B cell (primary cell): ENCODE measurements around the gene FAM120B. TPM values are rescaled to one million over a fixed set of nuclear protein-coding genes. Genes with fewer than 3 reads are reported as not detected.

Experiments
- ATAC-seq: fragments of 200-7000 bp; cut with Tn5 transposase; one replicate; pipeline ENCODE4 v1.10.0; 2021; ENCODE audit warnings: low read depth, mild to moderate bottlenecking, moderate number of reproducible peaks, moderate library complexity
- CTCF ChIA-PET: fragments of 350-600 bp; sonication (Branson Sonifier 250); formaldehyde crosslinking; loops from one replicate; lab custom pipeline; 2021; ENCODE audit warnings: antibody characterized with exemption, inconsistent platforms; lab: Charles Lee
- POLR2A ChIA-PET: fragments of 350-600 bp; sonication (Branson Sonifier 250); formaldehyde crosslinking; loops from one replicate; lab custom pipeline; 2021; ENCODE audit warnings: antibody characterized with exemption; lab: Charles Lee
- DNase-seq: peaks from one replicate; pipeline ENCODE4 v3.0.0; 2013
- H2AFZ ChIP-seq: 2 replicates; pipeline ENCODE4 v1.6.1; 2012; ENCODE audit warnings: mild to moderate bottlenecking, low read depth, low read length; ENCODE audit not compliant: insufficient read depth, poor library complexity, severe bottlenecking
- H3K27ac ChIP-seq, 2 donors: 1 replicate in 1 of 2; 2 replicates in 1 of 2; pipeline ENCODE4 v1.5.1; 2012 to 2013; ENCODE audit warnings: low read length in 2 of 2, mild to moderate bottlenecking in 2 of 2, moderate library complexity in 1 of 2
- H3K27me3 ChIP-seq, 4 experiments: fragments of 200-600 bp in 1 of 4; sonication (generic) in 1 of 4; replicated peaks in 1 of 4; 1 replicate in 2 of 4; 2 replicates in 2 of 4; pipeline versions ENCODE4 v1.6.1 to v1.7.0; 2013 to 2016; ENCODE audit warnings: low read length in 3 of 4, mild to moderate bottlenecking in 2 of 4, mixed read lengths in 1 of 4, moderate library complexity in 1 of 4; ENCODE audit not compliant: insufficient read depth in 4 of 4, control insufficient read depth in 3 of 4; ENCODE audit errors: control extremely low read depth in 1 of 4
- H3K36me3 ChIP-seq, 2 experiments: replicated peaks in 1 of 2; 1 replicate in 1 of 2; 2 replicates in 1 of 2; pipeline versions ENCODE4 v1.6.1 to v1.7.1; 2013; ENCODE audit warnings: low read length in 1 of 2; ENCODE audit not compliant: insufficient read depth in 2 of 2, control insufficient read depth in 1 of 2; ENCODE audit errors: control extremely low read depth in 1 of 2, extremely low read depth in 1 of 2
- H3K4me1 ChIP-seq, 2 donors: fragments of 200-600 bp in 1 of 2; sonication (generic) in 1 of 2; 1 replicate in 1 of 2; 2 replicates in 1 of 2; pipeline versions ENCODE4 v1.5.1 to v1.6.1; 2013 to 2017; ENCODE audit warnings: low read length in 2 of 2; ENCODE audit not compliant: control insufficient read depth in 2 of 2, insufficient read depth in 2 of 2
- H3K4me2 ChIP-seq: replicated peaks from 2 replicates; pipeline ENCODE3; 2012; ENCODE audit warnings: mild to moderate bottlenecking, low read depth, low read length; ENCODE audit not compliant: poor library complexity, severe bottlenecking
- H3K4me3 ChIP-seq, 5 experiments: fragments of 200-600 bp in 1 of 5; sonication (generic) in 1 of 5; 1 replicate in 3 of 5; 2 replicates in 2 of 5; pipeline versions ENCODE4 v1.5.1 to v1.7.0; 2011 to 2016; ENCODE audit warnings: low read length in 4 of 5, mild to moderate bottlenecking in 4 of 5, low read depth in 2 of 5, control low read depth in 1 of 5, moderate library complexity in 1 of 5; ENCODE audit not compliant: insufficient read depth in 1 of 5; ENCODE audit errors: control extremely low read depth in 1 of 5, extremely low read depth in 1 of 5
- H3K79me2 ChIP-seq: fragments of 200-600 bp; sonication (generic); one replicate; pipeline ENCODE4 v1.6.0; 2016; ENCODE audit warnings: low read length; ENCODE audit not compliant: control insufficient read depth, insufficient read depth
- H3K9ac ChIP-seq: fragments of 200-600 bp; sonication (generic); 2 replicates; pipeline ENCODE4 v1.6.1; 2017; ENCODE audit warnings: mild to moderate bottlenecking, low read length, moderate library complexity
- H3K9me3 ChIP-seq, 3 donors: one replicate each; pipeline versions ENCODE4 v1.6.1 to v1.7.1; 2013; ENCODE audit warnings: low read length in 2 of 3; ENCODE audit not compliant: control insufficient read depth in 2 of 3, insufficient read depth in 1 of 3; ENCODE audit errors: control extremely low read depth in 1 of 3
- H4K20me1 ChIP-seq: 2 replicates; pipeline ENCODE4 v1.6.0; 2012; ENCODE audit warnings: mild to moderate bottlenecking, low read length; ENCODE audit not compliant: insufficient read depth, control insufficient read depth, poor library complexity, severe bottlenecking
- H3K27ac Mint-ChIP-seq: one replicate; pipeline ENCODE4 v1.8.0; 2021; ENCODE audit warnings: mixed read lengths
- H3K27me3 Mint-ChIP-seq: one replicate; pipeline ENCODE4 v1.8.0; 2021; ENCODE audit warnings: mixed read lengths
- H3K4me1 Mint-ChIP-seq: one replicate; pipeline ENCODE4 v1.8.0; 2021; ENCODE audit warnings: mixed read lengths
- H3K4me3 Mint-ChIP-seq: one replicate; pipeline ENCODE4 v1.8.0; 2021; ENCODE audit warnings: mixed read lengths
- H3K9me3 Mint-ChIP-seq: one replicate; pipeline ENCODE4 v1.8.0; 2022; ENCODE audit warnings: mixed read lengths; ENCODE audit not compliant: insufficient read depth
- CTCF ChIP-seq: fragments of 200-600 bp; IDR thresholded peaks from one replicate; pipeline ENCODE4 v1.8.0; 2022; ENCODE audit warnings: antibody characterized with exemption, mild to moderate bottlenecking
- EZH2 ChIP-seq: IDR thresholded peaks from 2 replicates; pipeline ENCODE4 v1.6.1; 2012; ENCODE audit warnings: borderline replicate concordance, low read depth, mild to moderate bottlenecking, moderate library complexity, low read length; ENCODE audit not compliant: insufficient read depth, poor library complexity, severe bottlenecking
- WGBS: methylation state at CpG from one replicate; pipeline ENCODE4 v1.1.5; 2013; ENCODE audit warnings: missing lambda C conversion rate; ENCODE audit not compliant: insufficient coverage; 5-methylcytosine and 5-hydroxymethylcytosine counted together
- intact Hi-C: fragments of 100-400 bp; cut with micrococcal nuclease; formaldehyde crosslinking; loops from one replicate; pipeline ENCODE4 v1.10.0; 2022
- polyA plus RNA-seq: library from polyadenylated mRNA; depleted of rRNA; stranded (reverse); fragments of >200 nt; gene quantifications from 2 replicates; pipeline ENCODE4 v1.2.3, GENCODE V29; 2012
- total RNA-seq, 2 donors: library from RNA; stranded (reverse); fragments of 120-200 nt in 1 of 2; gene quantifications; 1 replicate in 1 of 2; 2 replicates in 1 of 2; pipeline versions ENCODE4 v1.2.3 to v1.2.4, GENCODE V29; 2013 to 2022

The FAM120B gene
- total and polyA plus RNA-seq, 2 donors (not counting 1 experiment from before 2014, with no cell fraction given): 12.5 to 51.7 TPM

GRCh38 chr6:170344631-170345576, 38.3 kb downstream of the FAM120B start:
- no peak for DNase-seq
- Histone ChIP-seq H3K4me2 (no peak overlapping the region), H3K27me3 (no peaks in the 10 kb centered on the region), H3K9me3 (peaks cover 0 to 3% (median 0%) of the 10 kb centered on the region in 3 donors), H2AFZ (no peak overlapping the region), H3K4me1 (no peaks in the 10 kb centered on the region), H4K20me1 (peaks cover 43% of the 10 kb centered on the region), H3K9ac (no peak overlapping the region), H3K4me3 (no peak overlapping the region), H3K36me3 (peaks cover 1 to 57% of the 10 kb centered on the region in 2 experiments), H3K79me2 (peaks cover 12% of the 10 kb centered on the region), H3K27ac (no peak overlapping the region)
- no peak overlapping the region for H3K27ac Mint-ChIP-seq
- intact Hi-C loops: no loop called here
- WGBS: 67% methylated on average over 9 of the region's 10 CpGs
- POLR2A ChIA-PET: no interaction called here
- no peaks in the 10 kb centered on the region for H3K27me3 Mint-ChIP-seq
- CTCF ChIA-PET: no interaction called here
- H3K4me1 Mint-ChIP-seq: peaks cover 4% of the 10 kb centered on the region
- TF ChIP-seq CTCF: no peak
- no peak for TF ChIP-seq EZH2
- no peak overlapping the region for H3K4me3 Mint-ChIP-seq
- ATAC-seq: peak; percentile 17
- H3K9me3 Mint-ChIP-seq: no peaks in the 10 kb centered on the region

DNA sequence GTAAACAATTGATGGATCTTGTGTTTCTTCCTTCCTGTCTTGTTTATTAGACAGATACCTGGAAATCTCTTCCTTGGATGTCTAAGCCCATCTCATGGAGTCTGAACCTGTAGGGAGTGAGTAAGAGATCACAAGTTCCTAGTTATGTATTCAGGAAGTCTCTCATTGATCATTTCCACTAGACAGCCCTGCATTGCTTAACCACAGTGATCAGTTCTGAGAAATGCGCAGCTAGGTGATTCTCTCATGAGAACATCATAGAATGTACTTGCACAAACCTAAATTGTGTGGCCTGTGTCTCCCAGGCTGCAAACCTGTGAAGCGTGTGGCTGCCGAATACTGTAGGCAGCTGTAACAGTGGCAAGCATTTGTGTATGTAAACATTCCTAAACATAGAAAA, 39.1 kb downstream of the FAM120B start:
- no peak for ATAC-seq
- H3K4me1 Mint-ChIP-seq: peaks cover 3% of the 10 kb centered on the region
- ChIA-PET CTCF (no interaction called here), POLR2A (no interaction called here)
- no peak overlapping the region for H3K9ac ChIP-seq
- no peaks in the 10 kb centered on the region for H3K4me1 ChIP-seq
- no peak overlapping the region for H3K27ac Mint-ChIP-seq
- H3K9me3 ChIP-seq: peaks cover 0 to 8% (median 0%) of the 10 kb centered on the region in 3 donors
- no peaks in the 10 kb centered on the region for H3K27me3 ChIP-seq
- H3K36me3 ChIP-seq: peaks cover 2 to 65% of the 10 kb centered on the region in 2 experiments
- H2AFZ ChIP-seq: no peak overlapping the region
- H4K20me1 ChIP-seq: peaks cover 35% of the 10 kb centered on the region
- no peaks in the 10 kb centered on the region for H3K9me3 Mint-ChIP-seq
- no peak overlapping the region for H3K27ac ChIP-seq
- peaks cover 12% of the 10 kb centered on the region for H3K79me2 ChIP-seq
- H3K4me3 Mint-ChIP-seq: no peak overlapping the region
- H3K27me3 Mint-ChIP-seq: no peaks in the 10 kb centered on the region
- TF ChIP-seq EZH2 (no peak), CTCF (no peak)
- H3K4me3 ChIP-seq: no peak overlapping the region
- H3K4me2 ChIP-seq: no peak overlapping the region
- DNase-seq: no peak
- intact Hi-C loops: no loop called here
- WGBS: 92% methylated on average over 2 of the region's 3 CpGs
